ENCODE measurements around the gene TP63. TPM values are rescaled to one million over a fixed set of nuclear protein-coding genes. Genes with fewer than 3 reads are reported as not detected.
A peak's percentile ranks its signal among the peaks of the same experiment; 100 is the strongest.

Gene TP63
- total RNA-seq, 1 donor from 2014 or later: 144 TPM

- TF ChIP-seq POLR2A (IDR thresholded peaks at IDR 0.05) (no peak), POLR2AphosphoS5 (IDR thresholded peaks at IDR 0.05; ENCODE audit: insufficient read depth in 1 of 2, low read depth in 1 of 2) (no peak), CTCF (IDR thresholded peaks at IDR 0.05) (no peak)
- no peaks in the 10 kb centered on the region for H3K9me3 ChIP-seq
Measured at GRCh38 chr3:189834462-189834861, 203.3 kb downstream of the TP63 start.

DNA sequence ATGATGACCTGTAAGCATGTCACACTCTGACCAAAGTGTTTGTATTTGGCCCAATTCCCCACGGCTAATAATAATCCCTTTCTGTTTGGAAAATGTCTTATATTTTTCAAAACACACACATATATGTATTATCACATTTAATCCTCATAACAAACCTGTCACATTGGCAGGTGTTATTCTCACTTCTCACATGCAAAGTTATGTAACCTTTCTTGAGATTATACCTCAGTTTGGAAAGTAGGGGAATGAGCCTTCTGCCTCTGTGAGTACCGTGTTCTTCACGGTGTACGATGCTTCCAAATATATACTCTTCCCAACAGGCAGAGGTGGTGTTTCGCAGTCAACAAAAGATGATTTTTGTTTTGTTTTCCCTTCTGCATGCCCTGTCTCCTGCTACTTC is 205.6 kb downstream of the TP63 start:
- H3K27me3 ChIP-seq: no peaks in the 10 kb centered on the region
- intact Hi-C loops (cut with DNase I): no loop called here
- no peaks in the 10 kb centered on the region for H3K9me3 ChIP-seq
- no peaks in the 10 kb centered on the region for H3K36me3 ChIP-seq
- DNase-seq (ENCODE audit: extremely low spot score in 2 of 2): no peak
- H3K4me1 ChIP-seq: no peaks in the 10 kb centered on the region
- no peak overlapping the region for H3K4me3 ChIP-seq
- no peak overlapping the region for H3K27ac ChIP-seq
- TF ChIP-seq POLR2AphosphoS5 (IDR thresholded peaks at IDR 0.05; ENCODE audit: insufficient read depth in 1 of 2, low read depth in 1 of 2): no peak
- TF ChIP-seq CTCF (IDR thresholded peaks at IDR 0.05): no peak
- TF ChIP-seq POLR2A (IDR thresholded peaks at IDR 0.05): no peak

More at GRCh38 chr3:189834462-189834861, 203.3 kb downstream of the TP63 start:
- Histone ChIP-seq H3K27ac (peak overlapping the region; percentile 32), H3K36me3 (no peaks in the 10 kb centered on the region), H3K4me3 (no peak overlapping the region), H3K4me1 (no peaks in the 10 kb centered on the region), H3K27me3 (no peaks in the 10 kb centered on the region)
- intact Hi-C loops (cut with DNase I): no loop called here
- no peak for DNase-seq (ENCODE audit: extremely low spot score in 2 of 2)

GRCh38 chr3:189838291-189838690 is 207.1 kb downstream of the TP63 start:
- intact Hi-C loops (cut with DNase I): no loop called here
- peaks cover 7% of the 10 kb centered on the region for H3K4me1 ChIP-seq
- DNase-seq (ENCODE audit: extremely low spot score in 2 of 2): no peak

GRCh38 chr3:189839576-189839975 is 208.4 kb downstream of the TP63 start:
- H3K4me3 ChIP-seq: no peak overlapping the region
- H3K9me3 ChIP-seq: no peaks in the 10 kb centered on the region
- no peak for TF ChIP-seq POLR2AphosphoS5 (IDR thresholded peaks at IDR 0.05; ENCODE audit: insufficient read depth in 1 of 2, low read depth in 1 of 2)
- TF ChIP-seq CTCF (IDR thresholded peaks at IDR 0.05): no peak
- no peak for TF ChIP-seq POLR2A (IDR thresholded peaks at IDR 0.05)
- no peak for DNase-seq (ENCODE audit: extremely low spot score in 2 of 2)
- no peaks in the 10 kb centered on the region for H3K36me3 ChIP-seq
- intact Hi-C loops (cut with DNase I): no loop called here
- peaks cover 10% of the 10 kb centered on the region for H3K4me1 ChIP-seq
- H3K27ac ChIP-seq: no peak overlapping the region
- no peaks in the 10 kb centered on the region for H3K27me3 ChIP-seq

More at GRCh38 chr3:189838291-189838690, 207.1 kb downstream of the TP63 start:
- H3K36me3 ChIP-seq: no peaks in the 10 kb centered on the region
- H3K27ac ChIP-seq: peak overlapping the region; percentile 23
- TF ChIP-seq POLR2AphosphoS5 (IDR thresholded peaks at IDR 0.05; ENCODE audit: insufficient read depth in 1 of 2, low read depth in 1 of 2) (no peak), CTCF (IDR thresholded peaks at IDR 0.05) (no peak), POLR2A (IDR thresholded peaks at IDR 0.05) (no peak)
- H3K9me3 ChIP-seq: no peaks in the 10 kb centered on the region
- no peak overlapping the region for H3K4me3 ChIP-seq
- no peaks in the 10 kb centered on the region for H3K27me3 ChIP-seq

GRCh38 chr3:189841473-189842205 is 210.4 kb downstream of the TP63 start:
- Histone ChIP-seq H3K4me3 (no peak overlapping the region), H3K27ac (peak overlapping the region; percentile 25), H3K4me1 (peaks cover 10% of the 10 kb centered on the region), H3K9me3 (no peaks in the 10 kb centered on the region), H3K27me3 (no peaks in the 10 kb centered on the region), H3K36me3 (peaks cover 0 to 5% of the 10 kb centered on the region in 2 donors)
- intact Hi-C loops (cut with DNase I): no loop called here
- TF ChIP-seq CTCF (IDR thresholded peaks at IDR 0.05) (no peak), POLR2AphosphoS5 (IDR thresholded peaks at IDR 0.05; ENCODE audit: insufficient read depth in 1 of 2, low read depth in 1 of 2) (no peak), POLR2A (IDR thresholded peaks at IDR 0.05) (no peak)
- DNase-seq (ENCODE audit: extremely low spot score in 2 of 2): no peak
